Kidney (tissue), 14 donors: Measurements from ENCODE around the gene SPEM1. TPM values are rescaled to one million over a fixed set of nuclear protein-coding genes. Genes with fewer than 3 reads are reported as not detected.

Experiments
- DNase-seq, 5 donors: peaks; one replicate each; pipeline ENCODE4 v3.0.0-alpha.2; 2013 to 2020
- FAIRE-seq: peaks from 2 replicates; lab custom pipeline; 2012; peaks lifted over from hg19 to GRCh38; lab: Jason Lieb, UNC
- H3K27ac ChIP-seq, 2 donors: one replicate each; pipeline ENCODE4 v1.7.0; 2013; ENCODE audit warnings: low read depth in 2 of 2, low read length in 2 of 2, inconsistent platforms in 1 of 2
- H3K27me3 ChIP-seq: one replicate; pipeline ENCODE4 v1.7.1; 2013; ENCODE audit warnings: low read length, inconsistent platforms; ENCODE audit not compliant: control insufficient read depth, insufficient read depth
- H3K36me3 ChIP-seq, 3 donors: one replicate each; pipeline versions ENCODE4 v1.7.0 to v1.7.1; 2013; ENCODE audit warnings: low read length in 3 of 3, control low read depth in 1 of 3, inconsistent platforms in 1 of 3; ENCODE audit not compliant: insufficient read depth in 3 of 3, control insufficient read depth in 2 of 3
- H3K4me1 ChIP-seq, 3 donors: one replicate each; pipeline versions ENCODE4 v1.7.0 to v1.7.1; 2013; ENCODE audit warnings: low read length in 3 of 3, inconsistent platforms in 1 of 3, low read depth in 1 of 3; ENCODE audit not compliant: control insufficient read depth in 2 of 3, insufficient read depth in 2 of 3
- H3K4me3 ChIP-seq, 3 donors: one replicate each; pipeline versions ENCODE4 v1.7.0 to v1.8.1; 2013; ENCODE audit warnings: low read length in 3 of 3, control low read depth in 1 of 3, inconsistent platforms in 1 of 3
- H3K9ac ChIP-seq, 3 donors: one replicate each; pipeline versions ENCODE4 v1.7.0 to v1.7.1; 2013; ENCODE audit warnings: low read length in 3 of 3, control low read depth in 1 of 3, inconsistent platforms in 1 of 3
- H3K9me3 ChIP-seq, 3 donors: one replicate each; pipeline versions ENCODE4 v1.7.0 to v1.7.1; 2013; ENCODE audit warnings: low read length in 3 of 3, control low read depth in 1 of 3, inconsistent platforms in 1 of 3; ENCODE audit not compliant: control insufficient read depth in 2 of 3, insufficient read depth in 1 of 3
- intact Hi-C: fragments of 100-400 bp; cut with DNase I; formaldehyde crosslinking; loops from one replicate; pipeline ENCODE4 v1.11.1; 2022
- polyA plus RNA-seq: library from polyadenylated mRNA; stranded (reverse); fragments of 350-450 nt; fragmentation: Illumina TruSeq; extraction: RNeasy Lipid Tissue Mini Kit (QIAGEN cat#74804); gene quantifications from one replicate; pipeline ENCODE4 v1.2.3, GENCODE V29; 2014; ENCODE audit warnings: low read depth, low replicate concordance; ENCODE audit not compliant: insufficient read depth
- total RNA-seq: library from RNA; stranded (reverse); fragmentation: NEBNext Ultra II Directional; extraction: Animal tissue kit (Norgen Biotek cat#: 25700); gene quantifications from one replicate; pipeline ENCODE4 v1.2.1, GENCODE V29; 2021
- TF ChIP-seq, protein P1 (sequence below): IDR thresholded peaks from 3 replicates; pipeline ENCODE4 v1.5.1; 2012; ENCODE audit warnings: mild to moderate bottlenecking, moderate library complexity, borderline replicate concordance; ENCODE audit not compliant: insufficient read depth; ENCODE audit errors: extremely low read depth
- donor health status: control.
- donor health status: control.
- donor health status: control.
- donor health status: control.
- donor health status: control.
- donor health status: DM: yes; HTN: yes; CAD: no.
- donor health status: Normal renal cell carcinoma (clear cell type).

Gene SPEM1
- total and polyA plus RNA-seq, 2 donors from 2014 or later = not detected

DNA sequence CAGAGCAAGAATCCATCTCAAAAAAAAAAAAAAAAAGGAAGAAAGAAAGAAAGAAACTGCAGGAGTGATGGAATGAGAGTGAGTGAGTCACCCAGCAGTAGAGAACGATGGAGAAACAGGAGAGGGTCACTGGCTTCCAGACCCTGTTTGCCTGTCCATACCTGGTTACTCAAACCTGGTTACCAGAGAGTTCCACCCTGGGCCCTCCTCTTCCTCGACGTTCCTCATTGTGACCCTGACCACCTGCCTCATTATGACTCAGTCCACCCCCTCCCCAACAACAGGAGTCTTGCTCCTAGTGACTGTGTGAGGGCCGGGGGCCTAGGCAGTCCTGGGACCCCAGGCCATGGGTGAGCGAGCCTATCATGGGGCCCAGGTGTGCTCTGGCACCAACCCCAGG is 8.4 kb downstream of the SPEM1 start, which contains the start of gene SPEM3:
SPEM3 (plus strand) TSS at position 301 of the 400 bp plus-strand sequence; CDS start at position 347, 46 bp downstream.
- FAIRE-seq (no peak), DNase-seq (no peak)
- intact Hi-C loops = no loop called here
- TF ChIP-seq, protein P1, sequence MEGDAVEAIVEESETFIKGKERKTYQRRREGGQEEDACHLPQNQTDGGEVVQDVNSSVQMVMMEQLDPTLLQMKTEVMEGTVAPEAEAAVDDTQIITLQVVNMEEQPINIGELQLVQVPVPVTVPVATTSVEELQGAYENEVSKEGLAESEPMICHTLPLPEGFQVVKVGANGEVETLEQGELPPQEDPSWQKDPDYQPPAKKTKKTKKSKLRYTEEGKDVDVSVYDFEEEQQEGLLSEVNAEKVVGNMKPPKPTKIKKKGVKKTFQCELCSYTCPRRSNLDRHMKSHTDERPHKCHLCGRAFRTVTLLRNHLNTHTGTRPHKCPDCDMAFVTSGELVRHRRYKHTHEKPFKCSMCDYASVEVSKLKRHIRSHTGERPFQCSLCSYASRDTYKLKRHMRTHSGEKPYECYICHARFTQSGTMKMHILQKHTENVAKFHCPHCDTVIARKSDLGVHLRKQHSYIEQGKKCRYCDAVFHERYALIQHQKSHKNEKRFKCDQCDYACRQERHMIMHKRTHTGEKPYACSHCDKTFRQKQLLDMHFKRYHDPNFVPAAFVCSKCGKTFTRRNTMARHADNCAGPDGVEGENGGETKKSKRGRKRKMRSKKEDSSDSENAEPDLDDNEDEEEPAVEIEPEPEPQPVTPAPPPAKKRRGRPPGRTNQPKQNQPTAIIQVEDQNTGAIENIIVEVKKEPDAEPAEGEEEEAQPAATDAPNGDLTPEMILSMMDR = no peak
- no peak within 1 kb of the TSS for H3K27ac ChIP-seq
- H3K27me3 ChIP-seq = no peaks in the 10 kb centered on the region
- no peak within 1 kb of the TSS for H3K4me3 ChIP-seq
- no peaks in the 10 kb centered on the region for H3K36me3 ChIP-seq
- no peak within 1 kb of the TSS for H3K9ac ChIP-seq
- H3K4me1 ChIP-seq = no peaks in the 10 kb centered on the region
- no peaks in the 10 kb centered on the region for H3K9me3 ChIP-seq

DNA sequence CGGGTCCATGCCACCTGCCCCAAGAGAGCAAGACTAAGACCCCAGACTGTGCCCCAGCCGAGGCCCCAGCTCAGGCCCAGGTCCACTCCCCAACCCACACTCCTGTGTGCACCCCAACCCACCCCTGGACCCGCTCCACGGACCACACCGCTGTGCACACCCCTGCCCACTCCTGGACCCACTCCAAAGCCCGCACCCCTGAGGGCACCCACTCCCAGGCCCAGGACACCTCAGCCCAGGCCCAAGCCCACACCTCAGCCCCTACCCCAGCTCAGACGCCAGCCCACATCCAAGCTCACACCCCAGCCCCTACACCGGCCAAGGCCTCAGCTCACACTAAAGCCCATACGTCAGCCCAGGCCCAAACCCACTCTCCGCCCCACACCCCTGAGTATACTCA is 9.6 kb downstream of the SPEM1 start:
- FAIRE-seq = no peak
- DNase-seq = no peak
- Histone ChIP-seq H3K4me3 (no peak overlapping the region), H3K36me3 (no peaks in the 10 kb centered on the region), H3K9me3 (no peaks in the 10 kb centered on the region), H3K27me3 (no peaks in the 10 kb centered on the region), H3K27ac (no peak overlapping the region), H3K9ac (no peak overlapping the region), H3K4me1 (no peaks in the 10 kb centered on the region)
- TF ChIP-seq, protein P1 = no peak
- intact Hi-C loops = no loop called here

DNA sequence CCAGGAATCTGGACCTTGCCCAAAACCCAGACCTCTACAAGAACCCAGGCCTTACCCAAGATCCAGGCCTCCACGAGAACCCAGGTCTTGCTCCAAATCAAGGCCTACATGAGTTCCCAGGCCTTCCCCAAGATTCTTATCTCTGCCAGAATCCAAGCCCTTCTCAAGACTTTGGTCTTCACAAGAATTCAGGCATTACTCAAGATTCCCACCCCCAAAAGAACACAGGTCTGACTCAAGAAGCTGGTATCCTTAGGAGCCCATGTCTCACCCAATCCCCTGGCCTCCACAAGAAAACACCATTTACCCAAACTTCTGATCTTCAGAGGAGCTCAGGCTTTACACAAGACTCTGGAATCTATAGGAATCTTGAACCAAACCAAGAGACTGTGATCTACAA is 11.1 kb downstream of the SPEM1 start:
- Histone ChIP-seq H3K4me3 (no peak overlapping the region), H3K27ac (no peak overlapping the region), H3K27me3 (no peaks in the 10 kb centered on the region), H3K9ac (no peak overlapping the region), H3K9me3 (no peaks in the 10 kb centered on the region), H3K36me3 (no peaks in the 10 kb centered on the region), H3K4me1 (peaks cover 0 to 5% (median 0%) of the 10 kb centered on the region in 3 donors)
- FAIRE-seq = no peak
- intact Hi-C loops = no loop called here
- TF ChIP-seq, protein P1 = no peak
- DNase-seq = no peak

DNA sequence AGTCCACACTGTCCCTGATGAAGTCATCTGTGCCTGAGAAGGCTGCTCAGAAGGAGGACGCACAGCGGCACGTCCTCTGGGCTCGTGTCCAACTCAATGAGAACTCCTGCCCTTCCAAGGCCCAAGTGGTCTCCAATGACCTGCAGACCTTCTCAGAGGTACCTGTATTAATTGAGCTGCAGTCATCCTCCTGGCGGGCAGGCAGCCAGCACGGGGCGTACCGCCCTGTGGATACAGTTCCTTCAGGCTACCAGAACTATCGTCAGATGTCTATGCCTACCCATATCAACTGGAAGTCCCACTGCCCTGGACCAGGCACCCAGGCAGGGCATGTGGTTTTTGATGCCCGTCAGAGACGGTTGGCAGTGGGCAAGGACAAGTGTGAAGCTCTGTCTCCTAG is 12.2 kb downstream of the SPEM1 start:
- TF ChIP-seq, protein P1 = no peak
- Histone ChIP-seq H3K27ac (no peak overlapping the region), H3K36me3 (no peaks in the 10 kb centered on the region), H3K9ac (no peak overlapping the region), H3K27me3 (no peaks in the 10 kb centered on the region), H3K4me1 (peaks cover 0 to 11% (median 0%) of the 10 kb centered on the region in 3 donors), H3K9me3 (no peaks in the 10 kb centered on the region), H3K4me3 (no peak overlapping the region)
- intact Hi-C loops = no loop called here
- FAIRE-seq (no peak), DNase-seq (no peak)
